H1 (cell line): Measurements from ENCODE around the gene RBM15. TPM values are rescaled to one million over a fixed set of nuclear protein-coding genes. Genes with fewer than 3 reads are reported as not detected.

Experiments used
- ATF2 ChIP-seq: IDR thresholded peaks from 2 replicates; pipeline ENCODE4 v1.6.1; 2012; ENCODE audit warnings: low read length, inconsistent platforms
- ATF3 ChIP-seq: IDR thresholded peaks from 2 replicates; pipeline ENCODE4 v1.6.1; 2011; ENCODE audit warnings: low read depth, mild to moderate bottlenecking, low read length; ENCODE audit not compliant: insufficient read depth
- CHD1 ChIP-seq: IDR thresholded peaks from 2 replicates; pipeline ENCODE4 v1.6.1; 2012; ENCODE audit warnings: low read depth, low read length, improper control_type of control experiment
- CHD2 ChIP-seq: IDR thresholded peaks from 2 replicates; pipeline ENCODE4 v1.6.1; 2012; ENCODE audit warnings: low read length, improper control_type of control experiment
- CTCF ChIP-seq, 3 experiments: IDR thresholded peaks; 1 replicate in 2 of 3; 2 replicates in 1 of 3; pipeline versions ENCODE4 v1.5.1 to v1.6.1; 2011; ENCODE audit warnings: low read length in 3 of 3, mild to moderate bottlenecking in 3 of 3, inconsistent platforms in 2 of 3, low read depth in 1 of 3, moderate library complexity in 1 of 3; ENCODE audit not compliant: insufficient read depth in 1 of 3; ENCODE audit errors: control extremely low read depth in 1 of 3
- GABPA ChIP-seq: IDR thresholded peaks from 2 replicates; pipeline ENCODE4 v1.6.1; 2011; ENCODE audit warnings: mild to moderate bottlenecking, low read length, moderate library complexity, borderline replicate concordance; ENCODE audit not compliant: insufficient read depth
- GTF2F1 ChIP-seq: IDR thresholded peaks from 2 replicates; pipeline ENCODE4 v1.6.1; 2012; ENCODE audit warnings: low read depth, low read length, improper control_type of control experiment, borderline replicate concordance
- HDAC2 ChIP-seq, 2 experiments: fragments of 300-600 bp in 1 of 2; sonication (generic) in 1 of 2; IDR thresholded peaks; 2 replicates each; pipeline ENCODE4 v1.6.1; 2011 to 2012; ENCODE audit warnings: low read depth in 2 of 2, low read length in 2 of 2, mild to moderate bottlenecking in 2 of 2, moderate library complexity in 2 of 2, borderline replicate concordance in 1 of 2, inconsistent platforms in 1 of 2
- KDM1A ChIP-seq: fragments of 200-600, 300-600 bp; sonication (generic); IDR thresholded peaks from 2 replicates; pipeline ENCODE4 v1.7.1; 2016; ENCODE audit warnings: mild to moderate bottlenecking, low read length, borderline replicate concordance
- KDM5A ChIP-seq: fragments of 200-600 bp; IDR thresholded peaks from 2 replicates; pipeline ENCODE4 v1.7.1; 2012; ENCODE audit warnings: mild to moderate bottlenecking, low read length, inconsistent platforms, mixed read lengths
- MAX ChIP-seq: IDR thresholded peaks from 2 replicates; pipeline ENCODE4 v1.6.1; 2012; ENCODE audit warnings: inconsistent platforms
- POLR2AphosphoS5 ChIP-seq: IDR thresholded peaks from 2 replicates; pipeline ENCODE4 v1.6.1; 2011; ENCODE audit warnings: low read depth, low read length
- RNF2 ChIP-seq: fragments of 200-900, 300-1000 bp; sonication (generic); IDR thresholded peaks from 2 replicates; pipeline ENCODE4 v1.7.1; 2016; ENCODE audit warnings: borderline replicate concordance, low read depth, mild to moderate bottlenecking, antibody characterized with exemption, low read length; ENCODE audit not compliant: poor library complexity, severe bottlenecking; ENCODE audit errors: missing control alignments
- SIRT6 ChIP-seq: IDR thresholded peaks from one replicate; pipeline ENCODE4 v1.7.1; 2012; ENCODE audit warnings: low read length, inconsistent platforms
- SUZ12 ChIP-seq: fragments of 200-600 bp; sonication (generic); IDR thresholded peaks from 2 replicates; pipeline ENCODE4 v1.6.1; 2012; ENCODE audit warnings: mild to moderate bottlenecking, inconsistent platforms, low read length, moderate library complexity, mixed read lengths
- TAF1 ChIP-seq: IDR thresholded peaks from 2 replicates; pipeline ENCODE4 v1.6.1; 2011; ENCODE audit warnings: mild to moderate bottlenecking, low read depth, low read length
- TCF12 ChIP-seq: IDR thresholded peaks from 2 replicates; pipeline ENCODE4 v1.6.1; 2011; ENCODE audit warnings: low read depth, mild to moderate bottlenecking, low read length
- USF2 ChIP-seq: IDR thresholded peaks from 2 replicates; pipeline ENCODE4 v1.6.1; 2011; ENCODE audit warnings: low read length, improper control_type of control experiment
- polyA plus RNA-seq, 7 experiments: library from polyadenylated mRNA; depleted of rRNA in 3 of 7; stranded (reverse) in 5 of 7; unstranded in 2 of 7; fragments of >200 nt in 5 of 7; fragments of 200-250 nt in 2 of 7; gene quantifications; 1 replicate in 5 of 7; 2 replicates in 1 of 7; 4 replicates in 1 of 7; pipeline versions ENCODE4 v1.2.1 to v1.2.3, GENCODE V29; 2011 to 2013; ENCODE audit warnings: missing spikeins in 2 of 7, mixed read lengths in 2 of 7
- total RNA-seq: library from RNA; stranded (reverse); fragmentation: NEBNext Ultra II Directional; extraction: Animal tissue kit (Norgen Biotek cat#: 25700); gene quantifications from 2 replicates; pipeline ENCODE4 v1.2.1, GENCODE V29; 2021

Gene RBM15
- total and polyA plus RNA-seq, 2 of the 8 experiments (the other 6 are each of a cell fraction or from before 2014, with no cell fraction given) = 13.5 to 44.9 TPM

GRCh38 chr1:110338886-110339406 lies at the start of gene RBM15 (continued):
- no peak; the same call in 1 of the 2 replicates for TF ChIP-seq GTF2F1
- TF ChIP-seq GABPA = no peak
- TF ChIP-seq ATF3 = peak; percentile 62; the same call in 1 of the 2 replicates
- no peak for TF ChIP-seq SUZ12
- no peak for TF ChIP-seq MAX
- TF ChIP-seq RNF2 = no peak
- TF ChIP-seq POLR2AphosphoS5 = no peak
- no peak for TF ChIP-seq SIRT6
- TF ChIP-seq CTCF (IDR thresholded peaks at IDR 0.05; ENCODE audit: control extremely low read depth in 1 of 3, insufficient read depth in 1 of 3, low read depth in 1 of 3, low read length in 3 of 3) = no peak
- peak; percentile 96 for TF ChIP-seq USF2
- no peak for TF ChIP-seq KDM1A
- no peak for TF ChIP-seq KDM5A
- no peak for TF ChIP-seq TCF12
- no peak for TF ChIP-seq HDAC2 (IDR thresholded peaks at IDR 0.05; ENCODE audit: borderline replicate concordance in 1 of 2, low read depth in 2 of 2, low read length in 2 of 2)
- no peak for TF ChIP-seq TAF1
- TF ChIP-seq CHD2 = peak; percentile 98
- no peak for TF ChIP-seq ATF2
- no peak for TF ChIP-seq CHD1
